Measurements from ENCODE around the gene NUBPL.

Gene NUBPL

GRCh38 chr14:31876741-31877140 lies 315.5 kb downstream of the NUBPL start:
- TF ChIP-seq CTCF (conservative IDR thresholded peaks at IDR 0.05; ENCODE audit: low read depth, low read length) = no peak
- no peak for DNase-seq (ENCODE audit: low read depth)
- H3K4me3 ChIP-seq (ENCODE audit: low read length) = no peak overlapping the region

GRCh38 chr14:31877255-31877798 lies 316.1 kb downstream of the NUBPL start:
- DNase-seq (ENCODE audit: low read depth) = no peak

GRCh38 chr14:31879661-31880348 lies 318.6 kb downstream of the NUBPL start:
- no peak for DNase-seq (ENCODE audit: low read depth)
- no peak overlapping the region for H3K4me3 ChIP-seq (ENCODE audit: low read length)
- TF ChIP-seq CTCF (conservative IDR thresholded peaks at IDR 0.05; ENCODE audit: low read depth, low read length) = no peak

More at GRCh38 chr14:31877255-31877798, 316.1 kb downstream of the NUBPL start:
- no peak for TF ChIP-seq CTCF (conservative IDR thresholded peaks at IDR 0.05; ENCODE audit: low read depth, low read length)
- H3K4me3 ChIP-seq (ENCODE audit: low read length) = no peak overlapping the region

GRCh38 chr14:31880935-31881334 lies 319.7 kb downstream of the NUBPL start:
- peak; percentile 81 for DNase-seq (ENCODE audit: low read depth)
- H3K4me3 ChIP-seq (ENCODE audit: low read length) = no peak overlapping the region
- no peak for TF ChIP-seq CTCF (conservative IDR thresholded peaks at IDR 0.05; ENCODE audit: low read depth, low read length)

GRCh38 chr14:31881531-31882310 lies 320.5 kb downstream of the NUBPL start:
- no peak for TF ChIP-seq CTCF (conservative IDR thresholded peaks at IDR 0.05; ENCODE audit: low read depth, low read length)
- no peak for DNase-seq (ENCODE audit: low read depth)
- no peak overlapping the region for H3K4me3 ChIP-seq (ENCODE audit: low read length)

- DNase-seq (ENCODE audit: low read depth) = no peak
- H3K4me3 ChIP-seq (ENCODE audit: low read length) = no peak overlapping the region
- TF ChIP-seq CTCF (conservative IDR thresholded peaks at IDR 0.05; ENCODE audit: low read depth, low read length) = no peak
Measured at GRCh38 chr14:31884238-31884637, 323.0 kb downstream of the NUBPL start.
